Measurements from ENCODE around the gene ZNF500. TPM values are rescaled to one million over a fixed set of nuclear protein-coding genes. Genes with fewer than 3 reads are reported as not detected.

Gene ZNF500
- total and polyA plus RNA-seq, 10 of the 15 experiments (the other 5 are each of a cell fraction or from before 2014, with no cell fraction given), result 0.99 to 13.1 (median 5.5) TPM

- 0 out of 2 replicates have a peak, but pooled peaks have one; percentile 65 for TF ChIP-seq DPF2 (IDR thresholded peaks at IDR 0.05)
- no peak for TF ChIP-seq SREBF1 (IDR thresholded peaks at IDR 0.05; ENCODE audit: low read length)
- TF ChIP-seq CBX3 (IDR thresholded peaks at IDR 0.05; ENCODE audit: borderline replicate concordance, low read depth), result no peak
- TF ChIP-seq SIN3A (IDR thresholded peaks at IDR 0.05; ENCODE audit: low read depth, low read length), result peak; percentile 76; the same call in 1 of the 2 replicates
- TF ChIP-seq CEBPB (IDR thresholded peaks at IDR 0.05; ENCODE audit: borderline replicate concordance in 1 of 2, low read depth in 2 of 2, low read length in 2 of 2), result no peak
- TF ChIP-seq, protein P1, sequence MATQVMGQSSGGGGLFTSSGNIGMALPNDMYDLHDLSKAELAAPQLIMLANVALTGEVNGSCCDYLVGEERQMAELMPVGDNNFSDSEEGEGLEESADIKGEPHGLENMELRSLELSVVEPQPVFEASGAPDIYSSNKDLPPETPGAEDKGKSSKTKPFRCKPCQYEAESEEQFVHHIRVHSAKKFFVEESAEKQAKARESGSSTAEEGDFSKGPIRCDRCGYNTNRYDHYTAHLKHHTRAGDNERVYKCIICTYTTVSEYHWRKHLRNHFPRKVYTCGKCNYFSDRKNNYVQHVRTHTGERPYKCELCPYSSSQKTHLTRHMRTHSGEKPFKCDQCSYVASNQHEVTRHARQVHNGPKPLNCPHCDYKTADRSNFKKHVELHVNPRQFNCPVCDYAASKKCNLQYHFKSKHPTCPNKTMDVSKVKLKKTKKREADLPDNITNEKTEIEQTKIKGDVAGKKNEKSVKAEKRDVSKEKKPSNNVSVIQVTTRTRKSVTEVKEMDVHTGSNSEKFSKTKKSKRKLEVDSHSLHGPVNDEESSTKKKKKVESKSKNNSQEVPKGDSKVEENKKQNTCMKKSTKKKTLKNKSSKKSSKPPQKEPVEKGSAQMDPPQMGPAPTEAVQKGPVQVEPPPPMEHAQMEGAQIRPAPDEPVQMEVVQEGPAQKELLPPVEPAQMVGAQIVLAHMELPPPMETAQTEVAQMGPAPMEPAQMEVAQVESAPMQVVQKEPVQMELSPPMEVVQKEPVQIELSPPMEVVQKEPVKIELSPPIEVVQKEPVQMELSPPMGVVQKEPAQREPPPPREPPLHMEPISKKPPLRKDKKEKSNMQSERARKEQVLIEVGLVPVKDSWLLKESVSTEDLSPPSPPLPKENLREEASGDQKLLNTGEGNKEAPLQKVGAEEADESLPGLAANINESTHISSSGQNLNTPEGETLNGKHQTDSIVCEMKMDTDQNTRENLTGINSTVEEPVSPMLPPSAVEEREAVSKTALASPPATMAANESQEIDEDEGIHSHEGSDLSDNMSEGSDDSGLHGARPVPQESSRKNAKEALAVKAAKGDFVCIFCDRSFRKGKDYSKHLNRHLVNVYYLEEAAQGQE (IDR thresholded peaks at IDR 0.05; ENCODE audit: low read depth, low read length), result no peak
- peak; percentile 90 for TF ChIP-seq HDGF (IDR thresholded peaks at IDR 0.05)
- TF ChIP-seq ZNF592 (IDR thresholded peaks at IDR 0.05), result no peak
- peak; percentile 72 for TF ChIP-seq POLR2A (IDR thresholded peaks at IDR 0.05; ENCODE audit: low read depth, low read length)
- peak; percentile 97 for TF ChIP-seq GATAD2B (conservative IDR thresholded peaks at IDR 0.05; ENCODE audit: low read depth)
- peak; percentile 70 for TF ChIP-seq YY1 (IDR thresholded peaks at IDR 0.05; ENCODE audit: low read depth, low read length)
- peak; percentile 92 for TF ChIP-seq MLLT1 (IDR thresholded peaks at IDR 0.05)
- TF ChIP-seq TAF1 (IDR thresholded peaks at IDR 0.05; ENCODE audit: borderline replicate concordance, low read depth, low read length), result no peak
- no peak for TF ChIP-seq ZNF24 (IDR thresholded peaks at IDR 0.05)
- peak; percentile 97 for TF ChIP-seq CBFB (IDR thresholded peaks at IDR 0.05; ENCODE audit: low read depth)
- TF ChIP-seq ZNF207 (IDR thresholded peaks at IDR 0.05; ENCODE audit: borderline replicate concordance), result peak; percentile 69; the same call in 1 of the 2 replicates
- TF ChIP-seq BACH1 (IDR thresholded peaks at IDR 0.05; ENCODE audit: borderline replicate concordance), result 0 out of 2 replicates have a peak, but pooled peaks have one; percentile 40
- peak; percentile 90 for TF ChIP-seq CREB1 (IDR thresholded peaks at IDR 0.05; ENCODE audit: low read depth)
Observed at GRCh38 chr16:4766875-4767628, at the start of gene ZNF500 (continued).
